PC-3 (cell line): Measurements from ENCODE around the gene FAM171A1.

Experiments used
- CTCF ChIP-seq: fragments of 300-600 bp; sonication (generic); conservative IDR thresholded peaks from 2 replicates; pipeline ENCODE4 v1.5.1; 2017; ENCODE audit warnings: antibody characterized with exemption, low read depth, mild to moderate bottlenecking, low read length
- EZH2 ChIP-seq: fragments of 300-600 bp; sonication (generic); IDR thresholded peaks from one replicate; pipeline ENCODE4 v1.6.1; 2017; ENCODE audit warnings: antibody characterized with exemption, mild to moderate bottlenecking, low read length; ENCODE audit not compliant: unreplicated experiment

DNA sequence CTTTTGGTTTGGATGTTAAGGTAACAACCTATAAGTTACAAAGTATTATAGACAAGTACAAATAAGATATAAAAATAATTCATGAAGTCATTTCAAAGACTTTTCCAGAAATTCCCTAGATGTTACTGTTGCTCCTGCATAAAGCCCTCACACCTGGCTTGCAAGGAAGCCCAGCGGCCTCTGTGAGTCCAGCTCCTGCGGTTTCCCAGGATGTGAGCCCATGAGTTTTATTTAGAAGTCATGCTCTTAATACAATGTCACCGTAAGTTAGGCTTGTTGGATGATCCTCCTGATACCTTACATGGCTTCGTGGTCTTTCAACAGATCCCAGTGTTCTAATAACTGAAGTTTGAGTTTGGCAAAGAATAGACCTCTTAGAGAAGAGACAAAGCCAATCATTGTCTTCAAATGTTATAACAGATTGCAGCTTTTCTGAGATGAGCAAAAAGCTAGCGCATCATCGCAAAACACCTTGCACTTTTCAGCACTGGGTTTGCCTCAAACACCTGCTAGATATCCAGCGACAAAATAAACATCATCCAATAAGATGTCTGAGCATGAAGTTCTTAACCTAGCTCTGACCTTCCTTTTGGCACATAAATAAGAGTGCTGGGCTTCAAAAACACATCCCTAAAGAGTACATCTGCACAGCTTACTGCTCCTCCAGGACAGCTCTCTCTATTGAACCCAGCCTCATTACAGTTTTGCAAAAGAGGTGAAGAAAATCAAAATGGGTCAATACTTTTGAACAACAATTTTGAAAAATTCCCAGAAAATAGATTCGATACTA lies 3.6 kb downstream of the FAM171A1 start:
- no peak for TF ChIP-seq CTCF
- TF ChIP-seq EZH2: no peak
